ENCODE measurements around the gene HEXA.

- TF ChIP-seq CREM (CRISPR knock-in tag; IDR thresholded peaks at IDR 0.05), result no peak
- no peak for TF ChIP-seq USF1 (CRISPR knock-in tag; IDR thresholded peaks at IDR 0.05)
- no peak for TF ChIP-seq IRF2 (CRISPR knock-in tag; IDR thresholded peaks at IDR 0.05; ENCODE audit: borderline replicate concordance, low read depth)
- no peak for TF ChIP-seq JUN (CRISPR knock-in tag; IDR thresholded peaks at IDR 0.05)
- TF ChIP-seq, protein P1, sequence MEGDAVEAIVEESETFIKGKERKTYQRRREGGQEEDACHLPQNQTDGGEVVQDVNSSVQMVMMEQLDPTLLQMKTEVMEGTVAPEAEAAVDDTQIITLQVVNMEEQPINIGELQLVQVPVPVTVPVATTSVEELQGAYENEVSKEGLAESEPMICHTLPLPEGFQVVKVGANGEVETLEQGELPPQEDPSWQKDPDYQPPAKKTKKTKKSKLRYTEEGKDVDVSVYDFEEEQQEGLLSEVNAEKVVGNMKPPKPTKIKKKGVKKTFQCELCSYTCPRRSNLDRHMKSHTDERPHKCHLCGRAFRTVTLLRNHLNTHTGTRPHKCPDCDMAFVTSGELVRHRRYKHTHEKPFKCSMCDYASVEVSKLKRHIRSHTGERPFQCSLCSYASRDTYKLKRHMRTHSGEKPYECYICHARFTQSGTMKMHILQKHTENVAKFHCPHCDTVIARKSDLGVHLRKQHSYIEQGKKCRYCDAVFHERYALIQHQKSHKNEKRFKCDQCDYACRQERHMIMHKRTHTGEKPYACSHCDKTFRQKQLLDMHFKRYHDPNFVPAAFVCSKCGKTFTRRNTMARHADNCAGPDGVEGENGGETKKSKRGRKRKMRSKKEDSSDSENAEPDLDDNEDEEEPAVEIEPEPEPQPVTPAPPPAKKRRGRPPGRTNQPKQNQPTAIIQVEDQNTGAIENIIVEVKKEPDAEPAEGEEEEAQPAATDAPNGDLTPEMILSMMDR (IDR thresholded peaks at IDR 0.05), result no peak
- TF ChIP-seq ELF4 (CRISPR knock-in tag; IDR thresholded peaks at IDR 0.05; ENCODE audit: low read depth), result no peak
These were observed 35.4 kb downstream of the HEXA start for GRCh38 chr15:72340366-72340765.

Measured in WTC11 (cell line).